ES-I3 (cell line): Measurements from ENCODE around the gene WTAP.
"Not testable (repeated sequence)": the region's sequence is repeated elsewhere in the genome, so short reads cannot be mapped to it uniquely, and the experiment has no call there.

ENCODE experiments used
- H3K36me3 ChIP-seq: 2 replicates; pipeline ENCODE4 v1.6.1; 2013; ENCODE audit warnings: mild to moderate bottlenecking, low read length, control low read depth, moderate library complexity; ENCODE audit not compliant: insufficient read depth
- H3K4me1 ChIP-seq: 2 replicates; pipeline ENCODE4 v1.6.1; 2013; ENCODE audit warnings: mild to moderate bottlenecking, control low read depth, low read length; ENCODE audit not compliant: insufficient read depth
- H3K9ac ChIP-seq: 2 replicates; pipeline ENCODE4 v1.6.1; 2013; ENCODE audit warnings: low read depth, mild to moderate bottlenecking, low read length, moderate library complexity
- H3K9me3 ChIP-seq: 2 replicates; pipeline ENCODE4 v1.6.1; 2013; ENCODE audit warnings: mild to moderate bottlenecking, low read length, moderate library complexity; ENCODE audit not compliant: control insufficient read depth, insufficient read depth

Gene WTAP

GRCh38 chr6:159778131-159778530 lies 50.8 kb downstream of the WTAP start:
- Histone ChIP-seq H3K9me3 (no peaks in the 10 kb centered on the region), H3K36me3 (peaks cover 36% of the 10 kb centered on the region), H3K4me1 (no peaks in the 10 kb centered on the region), H3K9ac (no peak overlapping the region)

DNA sequence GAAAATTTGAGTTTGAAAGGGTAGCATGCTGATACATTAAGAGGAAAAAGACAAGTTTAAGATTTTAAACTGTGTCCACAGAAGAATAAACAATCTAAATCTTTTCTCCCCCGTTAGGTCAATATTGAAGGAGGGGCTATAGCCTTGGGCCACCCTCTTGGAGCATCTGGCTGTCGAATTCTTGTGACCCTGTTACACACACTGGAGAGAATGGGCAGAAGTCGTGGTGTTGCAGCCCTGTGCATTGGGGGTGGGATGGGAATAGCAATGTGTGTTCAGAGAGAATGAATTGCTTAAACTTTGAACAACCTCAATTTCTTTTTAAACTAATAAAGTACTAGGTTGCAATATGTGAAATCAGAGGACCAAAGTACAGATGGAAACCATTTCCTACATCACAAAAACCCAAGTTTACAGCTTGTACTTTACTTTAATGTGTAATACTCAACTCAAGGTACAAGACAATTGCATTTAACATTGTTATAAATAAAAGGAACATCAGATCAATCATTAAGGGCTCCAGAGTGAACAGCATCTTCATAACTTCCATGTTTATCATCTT lies 51.3 kb downstream of the WTAP start:
- peaks cover 38% of the 10 kb centered on the region for H3K36me3 ChIP-seq
- H3K9ac ChIP-seq = no peak overlapping the region
- H3K9me3 ChIP-seq = no peaks in the 10 kb centered on the region
- H3K4me1 ChIP-seq = no peaks in the 10 kb centered on the region

DNA sequence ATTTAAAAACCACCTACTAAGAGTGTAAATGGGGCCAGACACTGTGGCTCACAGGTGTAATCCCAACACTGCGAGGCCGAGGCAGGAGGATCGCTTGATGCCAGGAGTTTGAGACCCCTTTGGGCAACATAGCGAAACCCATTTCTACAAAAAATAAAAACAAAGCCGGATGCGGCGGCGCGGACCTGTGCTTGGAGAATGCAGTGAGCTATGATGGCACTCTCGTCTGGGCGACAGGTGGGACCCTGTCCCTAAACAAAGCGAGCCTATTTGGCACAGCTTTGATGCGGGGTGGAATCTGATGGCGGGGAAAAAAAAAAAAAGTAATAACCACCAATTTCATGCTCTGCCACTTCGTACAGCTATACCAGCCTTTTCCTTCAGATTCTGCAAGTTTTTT lies 61.0 kb downstream of the WTAP start:
- H3K36me3 ChIP-seq = peaks cover 35% of the 10 kb centered on the region
- peaks cover 5% of the 10 kb centered on the region; the same call in 1 of the 2 replicates for H3K4me1 ChIP-seq
- H3K9ac ChIP-seq = peak overlapping the region; percentile 91
- H3K9me3 ChIP-seq = no peaks in the 10 kb centered on the region

DNA sequence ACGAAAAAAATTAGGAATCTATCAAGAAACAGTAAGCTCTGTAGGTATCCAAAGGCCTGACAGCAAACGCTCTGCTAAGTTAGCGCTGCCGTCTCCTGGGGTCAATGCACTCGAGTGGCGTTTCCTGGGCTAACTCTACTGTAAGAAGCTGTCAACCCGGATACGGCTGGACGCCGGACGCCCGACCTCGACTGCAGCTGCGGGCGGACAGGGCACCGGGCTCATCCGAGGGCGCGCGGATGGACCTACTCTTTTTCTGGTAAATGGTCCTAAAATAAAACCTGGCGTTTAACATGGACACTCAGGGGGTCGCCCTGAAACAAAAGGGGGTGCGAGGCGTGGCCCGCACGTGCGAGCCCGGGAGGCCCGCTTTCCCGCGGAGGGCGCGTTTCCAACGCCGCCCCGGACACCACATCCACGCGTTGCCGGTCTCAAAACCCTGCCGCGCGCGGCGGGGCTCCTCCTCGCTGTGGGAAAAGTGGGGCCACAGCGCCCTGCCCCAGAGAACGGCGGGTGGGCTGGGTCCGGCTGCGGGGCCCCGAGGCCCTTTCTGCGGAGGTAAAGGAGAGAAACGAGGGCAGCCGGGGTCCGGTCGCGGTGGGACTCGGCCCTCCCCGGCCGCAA lies 61.6 kb downstream of the WTAP start:
- peaks cover 35% of the 10 kb centered on the region for H3K36me3 ChIP-seq
- H3K9me3 ChIP-seq = no peaks in the 10 kb centered on the region
- peaks cover 5% of the 10 kb centered on the region; the same call in 1 of the 2 replicates for H3K4me1 ChIP-seq
- H3K9ac ChIP-seq = peak overlapping the region; percentile 91

- Histone ChIP-seq H3K9ac (peak within 1 kb of the TSS; percentile 91), H3K9me3 (no peaks in the 10 kb centered on the region), H3K4me1 (peaks cover 5% of the 10 kb centered on the region; the same call in 1 of the 2 replicates), H3K36me3 (peaks cover 33% of the 10 kb centered on the region)
Observed at GRCh38 chr6:159789377-159790148, 62.3 kb downstream of the WTAP start, which contains the start of gene TCP1. Gene TCP1, minus strand, starts transcription at chr6:159789602. Its CDS starts 134 bp downstream, at chr6:159789468.

DNA sequence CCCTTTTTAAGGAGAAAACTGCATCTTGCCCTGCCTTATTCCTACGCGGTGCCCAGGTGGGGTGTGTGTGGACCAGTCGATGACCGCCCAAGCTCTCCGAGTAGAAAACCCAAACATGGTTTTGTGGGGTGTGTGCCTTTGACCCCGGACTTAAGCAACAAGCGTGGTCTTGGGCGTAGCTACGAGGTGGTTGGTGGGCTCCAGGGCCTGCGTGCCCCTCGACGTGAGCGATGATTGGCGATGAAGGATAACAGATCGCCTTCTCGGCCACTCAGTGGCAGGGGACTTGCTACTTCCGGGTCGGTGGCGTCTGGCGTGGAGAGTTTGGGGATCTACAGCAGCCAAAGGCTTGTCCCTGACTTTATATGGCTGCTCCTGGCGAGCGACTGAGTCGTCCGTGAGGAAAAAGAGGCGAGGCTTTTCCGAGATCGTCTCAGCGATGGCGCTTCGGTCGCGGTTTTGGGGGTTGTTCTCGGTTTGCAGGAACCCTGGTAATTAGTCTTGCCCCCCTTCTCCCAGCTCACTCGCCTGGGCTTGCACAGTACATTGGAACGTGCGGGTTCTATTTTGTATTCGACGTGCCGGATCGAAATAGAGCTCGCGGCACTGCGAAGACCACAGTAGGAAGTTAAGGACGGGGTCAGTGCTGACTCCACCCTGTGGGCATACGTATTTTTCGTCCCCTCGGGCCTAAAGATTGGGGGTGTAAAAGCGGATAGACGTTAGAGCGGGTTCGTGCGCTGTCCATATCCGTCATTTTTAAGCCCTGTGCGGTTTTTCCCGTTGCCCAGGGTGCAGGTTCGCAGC lies 63.0 kb downstream of the WTAP start, which contains the start of gene MRPL18:
Gene MRPL18 (plus strand): TSS at position 319 of the 807 bp plus-strand sequence. CDS start 121 bp downstream, at position 440.
- H3K4me1 ChIP-seq = peaks cover 5% of the 10 kb centered on the region; the same call in 1 of the 2 replicates
- no peaks in the 10 kb centered on the region for H3K9me3 ChIP-seq
- H3K9ac ChIP-seq = peak within 1 kb of the TSS; percentile 91
- H3K36me3 ChIP-seq = peaks cover 29% of the 10 kb centered on the region

GRCh38 chr6:159790956-159791598 lies 63.8 kb downstream of the WTAP start:
- Histone ChIP-seq H3K9me3 (no peaks in the 10 kb centered on the region), H3K9ac (peak overlapping the region; percentile 91), H3K4me1 (peaks cover 5% of the 10 kb centered on the region; the same call in 1 of the 2 replicates), H3K36me3 (peaks cover 23% of the 10 kb centered on the region)

- not testable (repeated sequence) for H3K9me3 ChIP-seq, H3K4me1 ChIP-seq, H3K9ac ChIP-seq
- H3K36me3 ChIP-seq = peaks cover 12% of the 10 kb centered on the region; the same call in 1 of the 2 replicates
Observed at GRCh38 chr6:159794976-159795375, 67.7 kb downstream of the WTAP start.

- Histone ChIP-seq H3K4me1 (no peaks in the 10 kb centered on the region), H3K9ac (no peak overlapping the region), H3K9me3 (no peaks in the 10 kb centered on the region), H3K36me3 (peaks cover 6% of the 10 kb centered on the region; the same call in 1 of the 2 replicates)
Observed at GRCh38 chr6:159797554-159797953, 70.2 kb downstream of the WTAP start.

DNA sequence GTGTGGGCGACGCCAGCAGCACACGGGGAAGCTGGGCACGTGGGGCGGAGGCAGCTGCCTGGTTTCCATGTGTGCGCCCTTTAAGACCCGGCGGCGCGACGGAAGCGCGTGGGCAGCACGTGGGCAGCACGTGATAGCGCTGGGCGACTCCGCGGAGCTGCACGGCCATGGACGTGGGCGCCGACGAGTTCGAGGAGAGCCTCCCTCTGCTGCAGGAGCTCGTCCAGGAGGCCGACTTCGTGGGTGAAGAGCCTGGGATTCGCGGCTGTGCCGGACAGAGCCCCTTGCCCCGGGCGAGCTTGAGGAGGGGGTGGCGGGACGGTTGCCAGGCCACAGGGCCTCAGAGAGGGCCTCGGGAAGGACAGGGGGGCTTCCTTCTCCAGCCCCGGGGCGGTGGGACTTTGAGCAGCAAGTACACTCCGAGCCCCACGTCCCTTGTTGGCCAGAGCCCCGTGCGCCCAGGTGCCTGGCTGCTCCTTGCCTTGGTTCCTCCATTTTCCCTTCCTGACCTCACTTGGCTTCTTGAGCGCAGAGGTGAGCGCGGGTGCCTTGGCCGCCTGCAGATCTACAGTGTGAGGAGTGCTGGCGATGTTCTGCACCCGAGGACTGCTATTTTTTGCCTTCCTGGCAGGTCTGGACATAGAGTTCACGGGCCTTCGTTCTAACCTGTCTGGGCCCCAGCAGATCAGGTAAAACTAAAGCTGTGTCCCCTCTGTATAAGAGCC lies 73.0 kb downstream of the WTAP start, which contains the start of gene PNLDC1:
Gene PNLDC1 (plus strand): TSS at position 136 of the 725 bp plus-strand sequence. CDS start 32 bp downstream, at position 168.
- Histone ChIP-seq H3K9me3 (no peaks in the 10 kb centered on the region), H3K9ac (no peak within 1 kb of the TSS), H3K36me3 (no peaks in the 10 kb centered on the region), H3K4me1 (no peaks in the 10 kb centered on the region)

DNA sequence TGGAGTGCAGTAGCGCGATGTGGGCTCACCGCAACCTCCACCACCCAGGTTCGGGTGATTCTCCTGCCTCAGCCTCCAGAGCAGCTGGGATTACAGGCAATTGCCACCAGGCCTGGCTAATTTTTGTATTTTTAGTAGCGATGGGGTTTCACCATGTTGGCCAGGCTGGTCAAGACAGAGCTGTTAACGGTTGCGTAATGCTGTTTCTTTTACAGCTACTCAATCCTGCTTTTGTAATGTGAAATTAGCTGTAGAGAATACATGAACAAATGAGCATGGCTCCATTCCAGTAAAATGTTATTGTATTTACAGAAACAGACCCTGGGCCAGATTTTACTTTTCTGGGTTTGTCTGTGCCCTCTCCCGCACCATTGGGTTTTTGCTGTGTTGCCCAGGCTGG lies 74.6 kb downstream of the WTAP start:
- Histone ChIP-seq H3K9me3 (no peaks in the 10 kb centered on the region), H3K36me3 (no peaks in the 10 kb centered on the region), H3K9ac (no peak overlapping the region), H3K4me1 (no peaks in the 10 kb centered on the region)

- Histone ChIP-seq H3K4me1 (no peaks in the 10 kb centered on the region), H3K36me3 (no peaks in the 10 kb centered on the region), H3K9ac (no peak overlapping the region), H3K9me3 (no peaks in the 10 kb centered on the region)
Observed at GRCh38 chr6:159804504-159804903, 77.2 kb downstream of the WTAP start.

DNA sequence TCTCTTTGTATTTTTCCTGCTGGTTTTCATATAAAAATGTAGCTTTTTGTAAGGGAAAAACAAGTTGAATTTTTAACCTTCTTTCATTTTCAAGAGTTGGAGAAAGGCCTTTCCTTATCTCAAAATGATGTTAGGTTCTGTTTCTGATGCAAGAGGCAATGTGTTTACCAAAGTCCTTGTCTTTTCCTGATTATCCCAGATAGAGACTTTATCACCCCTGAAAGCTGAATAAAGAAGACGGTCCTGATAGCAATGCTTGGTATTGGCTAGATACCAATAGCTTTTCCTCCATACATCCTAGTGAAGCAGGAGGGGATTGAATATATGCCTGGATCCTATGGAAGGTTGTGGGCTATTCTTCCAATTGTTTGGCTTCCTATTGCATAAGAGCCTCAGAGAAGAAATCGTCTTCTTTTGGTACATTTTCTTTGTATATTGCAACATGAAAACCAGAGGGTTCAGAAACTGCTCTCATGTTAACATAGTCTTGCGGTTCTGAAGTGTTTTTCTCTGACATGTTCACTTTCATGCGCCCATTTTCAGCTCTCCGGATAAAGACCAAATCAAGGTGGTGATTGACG lies 78.2 kb downstream of the WTAP start:
- H3K9ac ChIP-seq = no peak overlapping the region
- H3K9me3 ChIP-seq = no peaks in the 10 kb centered on the region
- H3K4me1 ChIP-seq = no peaks in the 10 kb centered on the region
- no peaks in the 10 kb centered on the region for H3K36me3 ChIP-seq
